GM11168 (cell line): Measurements from ENCODE around the gene BCKDHB.
"Not testable (repeated sequence)": the region's sequence is repeated elsewhere in the genome, so short reads cannot be mapped to it uniquely, and the experiment has no call there.

ENCODE experiments used
- in situ Hi-C: fragments of 300-500 bp; cut with MboI; formaldehyde crosslinking; loops from one replicate; pipeline ENCODE4 v1.12.0; 2022; ENCODE audit warnings: low sequenced_read_pairs; ENCODE audit not compliant: unreplicated experiment

Gene BCKDHB

DNA sequence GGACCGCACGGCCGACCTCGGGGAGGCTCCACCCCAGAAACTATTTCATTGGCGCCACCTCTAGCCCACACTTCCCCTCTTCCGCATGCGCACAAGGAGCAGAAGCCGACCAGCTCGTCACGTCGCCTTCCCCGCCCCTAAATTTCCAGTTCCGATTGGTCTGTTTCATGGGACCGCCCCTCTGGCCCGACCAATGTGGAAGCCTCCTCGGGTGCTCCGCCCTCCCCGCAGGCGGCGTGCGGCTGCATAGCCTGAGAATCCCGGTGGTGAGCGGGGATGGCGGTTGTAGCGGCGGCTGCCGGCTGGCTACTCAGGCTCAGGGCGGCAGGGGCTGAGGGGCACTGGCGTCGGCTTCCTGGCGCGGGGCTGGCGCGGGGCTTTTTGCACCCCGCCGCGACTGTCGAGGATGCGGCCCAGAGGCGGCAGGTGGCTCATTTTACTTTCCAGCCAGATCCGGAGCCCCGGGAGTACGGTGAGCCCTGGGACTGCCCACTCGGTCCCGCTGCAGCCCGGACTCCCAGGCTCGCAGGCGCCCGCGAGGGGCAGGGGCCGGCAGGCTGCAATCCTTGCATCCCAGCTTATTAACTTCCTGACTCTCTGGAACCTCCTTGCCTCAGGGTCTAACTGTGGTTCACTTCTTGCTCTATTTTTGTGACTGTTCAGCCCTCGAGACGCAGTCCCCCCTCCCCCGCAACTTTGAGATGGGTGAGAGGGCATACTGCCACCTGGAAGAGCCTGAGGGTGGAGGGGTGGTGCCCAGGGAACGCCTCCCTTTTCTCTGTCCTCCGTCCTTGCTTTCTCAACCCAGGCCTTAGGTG is at the start of gene BCKDHB:
BCKDHB (plus strand) TSS at position 254 of the 818 bp plus-strand sequence; CDS start at position 277, 23 bp downstream.
- in situ Hi-C loops: no loop called here

DNA sequence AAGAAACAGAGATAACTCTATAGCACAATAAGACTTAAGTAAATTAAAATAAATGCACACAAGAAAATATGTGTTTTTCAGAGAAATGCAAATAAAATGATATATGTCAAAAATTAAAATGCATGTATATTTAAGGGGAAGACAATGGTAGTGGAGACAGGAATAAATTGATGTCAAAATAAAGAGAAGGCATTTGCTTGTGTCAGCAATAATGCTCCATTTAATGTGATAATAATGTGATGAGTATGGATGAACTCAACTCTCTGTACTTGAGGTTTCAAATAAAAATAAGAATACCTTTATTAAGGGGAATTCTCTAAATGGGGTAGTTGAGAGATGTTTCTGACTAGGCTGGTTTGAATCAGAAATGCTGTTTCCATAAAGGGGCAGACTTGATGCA is 45.7 kb upstream of the BCKDHB start:
- in situ Hi-C loops: no loop called here

DNA sequence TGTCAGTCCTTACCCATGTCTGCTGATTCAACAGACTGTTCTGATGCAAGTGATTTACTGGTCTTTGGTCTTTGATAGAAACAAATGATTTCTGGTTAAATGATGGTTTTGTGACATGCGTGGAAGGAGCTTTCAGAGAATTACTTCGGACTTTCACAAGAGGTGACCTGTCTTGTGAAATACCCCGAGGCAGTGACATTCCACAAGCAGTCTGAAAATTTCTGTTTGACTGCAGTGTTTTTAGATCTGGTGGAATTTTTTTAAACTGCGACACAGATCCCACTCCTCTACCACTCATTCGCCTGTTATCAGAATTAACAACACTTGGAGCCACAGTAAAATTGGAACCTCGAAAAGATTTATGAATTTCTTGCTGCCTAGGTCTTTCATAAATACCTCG is 38.3 kb upstream of the BCKDHB start:
- in situ Hi-C loops: not testable (repeated sequence)

DNA sequence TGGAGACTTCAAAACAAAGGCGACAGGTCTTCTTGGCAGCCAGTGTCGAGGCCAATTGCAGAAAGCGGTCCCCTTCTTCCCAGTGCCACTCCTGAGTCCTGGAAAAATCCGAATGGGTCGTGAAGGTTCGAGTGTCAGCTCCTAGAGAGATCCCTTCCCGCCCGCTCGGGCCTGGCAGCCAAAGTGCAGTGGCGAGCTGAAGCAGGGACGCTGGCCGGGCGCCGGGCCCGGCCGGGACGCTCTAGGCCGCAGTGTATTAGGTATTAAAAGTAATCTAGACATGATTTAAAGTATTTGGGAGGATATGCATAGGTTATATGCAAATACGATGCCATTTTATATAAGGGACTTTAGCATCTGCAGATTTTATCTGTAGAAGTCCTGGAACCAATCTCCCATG is 36.0 kb upstream of the BCKDHB start:
- in situ Hi-C loops: not testable (repeated sequence)

GRCh38 chr6:80077067-80077466 is 29.4 kb upstream of the BCKDHB start:
- in situ Hi-C loops: no loop called here

DNA sequence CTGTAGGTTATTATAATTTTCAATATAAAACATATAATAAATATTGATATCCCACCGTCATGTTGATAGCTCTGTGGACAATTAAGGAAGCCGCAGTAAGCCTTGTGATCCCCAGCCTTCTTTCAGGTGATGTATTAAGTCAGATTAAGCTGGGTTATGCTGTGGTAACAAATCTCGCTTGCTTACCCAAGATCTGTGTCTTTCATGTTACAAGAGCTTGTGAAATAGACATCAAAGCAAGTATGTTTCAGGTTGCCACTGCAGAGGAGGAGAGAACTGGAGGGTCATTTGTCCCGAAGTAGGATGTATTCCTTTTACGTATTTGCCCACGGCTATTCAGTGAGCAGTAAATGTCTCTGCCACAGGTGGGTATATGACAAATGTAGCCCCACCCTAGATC is 17.8 kb upstream of the BCKDHB start:
- in situ Hi-C loops: loop anchor here (10.0 kb wide), 1 partner anchor 114 kb away; no protein-coding TSS in a partner anchor

DNA sequence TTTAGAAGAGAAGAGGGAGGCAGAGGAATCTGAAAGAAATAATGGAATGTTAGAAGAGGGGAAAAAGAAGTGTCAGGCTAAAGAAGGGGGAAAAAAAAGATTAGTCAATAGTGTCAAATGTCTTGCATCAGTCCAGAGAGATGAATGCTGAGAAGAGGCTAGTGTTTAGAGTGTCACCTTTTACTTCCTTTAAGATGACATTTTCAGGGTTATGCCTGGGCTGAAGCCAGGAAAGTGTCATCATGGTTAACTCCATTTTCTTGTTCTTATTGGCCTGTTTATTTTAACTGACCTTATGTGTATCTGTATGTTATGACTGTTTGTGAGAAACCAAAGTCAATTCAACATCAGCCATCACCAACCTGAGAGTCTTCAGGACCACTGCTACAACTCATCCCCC is 15.0 kb upstream of the BCKDHB start:
- in situ Hi-C loops: loop anchor here (10.0 kb wide), 1 partner anchor 1127 kb away; no protein-coding TSS in a partner anchor

DNA sequence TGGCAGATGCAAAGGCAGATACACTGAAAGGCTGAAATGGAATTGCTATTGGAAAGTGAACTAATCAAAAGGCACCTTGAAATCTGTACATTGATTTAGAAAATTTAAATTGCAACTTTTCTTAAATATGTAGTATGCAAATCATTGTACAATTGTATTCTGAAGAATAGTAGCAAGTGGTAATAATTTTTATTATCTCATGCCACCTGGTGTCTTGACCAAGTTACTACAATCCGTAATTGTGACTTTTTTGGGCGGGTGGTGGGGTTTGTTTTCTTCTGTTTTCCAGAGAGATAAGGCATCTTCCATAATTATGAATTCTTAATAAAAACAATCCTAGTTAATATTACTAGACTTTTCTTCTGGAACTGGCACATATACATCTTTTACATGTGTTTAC is 12.5 kb upstream of the BCKDHB start:
- in situ Hi-C loops: loop anchor here (10.0 kb wide), 1 partner anchor 1129 kb away; no protein-coding TSS in a partner anchor

GRCh38 chr6:80095600-80095999 is 10.9 kb upstream of the BCKDHB start:
- in situ Hi-C loops: loop anchor here (10.0 kb wide), 1 partner anchor 1131 kb away; no protein-coding TSS in a partner anchor

DNA sequence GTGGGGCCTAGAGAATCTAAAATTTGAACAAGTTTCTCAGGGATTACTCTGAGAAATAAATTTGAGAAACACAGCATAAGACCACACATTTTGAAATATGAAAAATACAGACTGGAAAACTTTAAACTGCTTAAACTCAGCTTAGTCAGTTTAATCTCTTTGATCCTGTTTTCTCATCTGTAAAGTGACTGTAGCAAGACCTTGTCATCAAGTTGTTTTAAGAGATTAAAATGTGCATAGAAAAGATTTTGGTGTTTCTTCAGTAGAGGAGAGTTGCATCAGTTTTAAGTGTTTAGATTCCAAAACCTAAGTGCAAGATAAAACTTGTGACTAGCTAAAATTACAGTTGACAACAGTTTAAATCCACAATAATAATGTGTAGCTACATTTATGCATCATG is 8.1 kb upstream of the BCKDHB start:
- in situ Hi-C loops: loop anchor here (10.0 kb wide), 1 partner anchor 1134 kb away; no protein-coding TSS in a partner anchor

- in situ Hi-C loops: no loop called here
Observed at GRCh38 chr6:80104520-80104919, 2.0 kb upstream of the BCKDHB start.

DNA sequence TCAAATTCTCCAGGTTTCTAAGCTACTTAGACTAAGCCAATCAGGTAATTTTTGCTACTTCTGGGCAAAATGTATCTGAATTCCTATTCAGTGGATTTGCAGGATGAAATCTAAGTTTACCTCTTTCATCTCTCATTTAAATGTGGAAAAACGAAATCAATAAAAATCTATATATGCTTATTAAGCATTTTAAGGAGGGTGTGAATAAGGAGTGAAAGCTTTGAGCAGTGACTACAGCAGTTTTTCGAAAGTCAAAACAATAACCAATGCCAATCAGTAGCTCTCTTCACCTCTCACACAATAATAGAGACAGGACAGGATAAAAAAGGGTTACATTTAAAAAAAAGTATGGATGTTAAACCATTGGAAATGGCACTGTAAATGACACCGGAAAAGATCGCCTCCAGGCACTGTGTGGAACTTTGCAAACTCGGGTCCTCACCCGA is 476 bp upstream of the BCKDHB start:
- in situ Hi-C loops: no loop called here

DNA sequence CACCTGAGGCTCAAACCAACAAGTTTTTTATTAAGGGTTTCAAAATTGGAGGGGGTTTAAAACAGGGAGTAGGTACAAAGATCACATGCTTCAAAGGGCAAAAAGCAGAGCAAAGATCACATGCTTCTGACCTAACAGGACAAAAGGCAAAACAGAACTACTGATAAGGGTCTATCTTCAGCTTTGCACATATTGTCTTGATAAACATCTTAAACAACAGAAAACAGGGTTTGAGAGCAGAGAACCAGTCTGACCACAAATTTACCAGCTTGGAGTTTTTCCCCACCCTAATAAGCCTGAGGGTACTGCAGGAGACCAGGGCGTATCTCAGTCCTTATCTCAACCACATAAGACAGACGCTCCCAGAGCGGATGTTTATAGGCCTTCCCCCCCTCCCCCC is 16.1 kb downstream of the BCKDHB start:
- in situ Hi-C loops: not testable (repeated sequence)

GRCh38 chr6:80126657-80127345 is 20.3 kb downstream of the BCKDHB start:
- in situ Hi-C loops: no loop called here

- in situ Hi-C loops: no loop called here
Observed at GRCh38 chr6:80129485-80129884, 23.0 kb downstream of the BCKDHB start.

- in situ Hi-C loops: no loop called here
Observed at GRCh38 chr6:80133020-80133419, 26.5 kb downstream of the BCKDHB start.

- in situ Hi-C loops: no loop called here
Observed at GRCh38 chr6:80134065-80134464, 27.6 kb downstream of the BCKDHB start.

DNA sequence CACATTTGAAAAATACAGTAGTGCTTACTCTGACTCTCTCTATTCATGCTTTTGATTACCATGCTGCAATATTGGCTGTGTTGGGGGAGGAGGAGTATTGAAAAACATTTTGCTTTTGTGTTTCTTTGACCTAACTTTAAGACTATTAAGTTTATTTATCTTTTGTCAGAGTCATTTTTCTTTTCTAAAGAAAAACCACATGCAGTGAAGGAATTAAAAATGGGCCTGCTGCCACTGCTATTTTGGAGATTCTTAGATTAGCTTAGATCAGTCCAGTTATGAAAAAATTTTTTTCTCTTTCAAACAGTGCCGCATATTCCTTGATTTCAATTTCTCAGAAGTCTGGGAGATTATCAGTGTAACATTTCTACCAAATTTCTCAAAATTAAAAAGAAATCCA is 36.1 kb downstream of the BCKDHB start:
- in situ Hi-C loops: no loop called here

DNA sequence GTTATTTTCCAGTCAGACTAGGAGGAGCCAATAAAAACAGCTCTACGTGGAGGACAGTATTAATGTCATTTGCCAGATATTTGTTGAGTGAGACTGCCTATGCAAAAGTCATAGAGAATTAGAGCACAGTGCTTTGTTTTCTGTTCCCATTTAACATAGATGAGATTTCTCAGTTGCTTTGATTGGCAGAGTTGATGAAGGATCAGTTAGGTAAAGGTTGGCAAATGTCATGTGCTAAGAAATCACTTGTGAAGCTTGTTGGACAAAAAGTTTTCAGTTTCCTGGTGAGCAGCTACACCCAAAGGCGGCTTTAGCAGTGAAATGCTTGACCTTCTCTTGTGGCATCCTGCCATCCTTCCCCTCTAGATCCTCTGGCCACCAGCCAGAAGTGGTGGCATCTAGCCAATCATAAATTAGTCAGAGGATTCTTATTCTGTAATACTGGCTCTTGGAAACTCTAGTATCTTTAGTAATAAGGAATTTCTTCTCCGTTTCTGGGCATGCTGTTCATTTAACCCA is 37.0 kb downstream of the BCKDHB start:
- in situ Hi-C loops: no loop called here

GRCh38 chr6:80144753-80145315 is 38.4 kb downstream of the BCKDHB start:
- in situ Hi-C loops: no loop called here

DNA sequence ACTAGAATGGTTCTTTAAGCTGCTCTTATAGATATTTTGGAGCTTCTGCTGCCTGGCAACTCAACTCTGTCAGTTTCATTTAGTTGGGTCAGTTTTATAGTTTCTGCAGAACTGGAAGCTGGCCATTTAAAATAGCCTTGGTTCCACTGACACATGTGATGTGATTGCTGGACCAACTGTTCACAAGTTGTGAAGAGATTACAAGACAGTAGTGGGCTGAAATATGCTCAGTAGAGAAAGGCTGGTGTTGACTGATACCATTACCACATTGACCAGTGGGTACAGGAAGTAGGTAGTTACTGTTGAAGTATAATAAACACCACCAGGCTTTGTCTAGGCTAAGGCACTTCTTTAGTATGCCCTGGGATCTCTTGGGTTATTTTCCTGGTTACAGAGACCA is 39.0 kb downstream of the BCKDHB start:
- in situ Hi-C loops: no loop called here
